Neural cell (in vitro differentiated cells): Measurements from ENCODE around the gene HDLBP.

Source experiments
- EZH2 ChIP-seq: fragments of 200-600, 300-800 bp; shearing (Covaris generic), sonication (generic); IDR thresholded peaks from 2 replicates; pipeline ENCODE4 v1.6.1; 2014; ENCODE audit warnings: antibody characterized with exemption, low read length, borderline replicate concordance, mild to moderate bottlenecking; ENCODE audit not compliant: insufficient read depth, poor library complexity, severe bottlenecking
- MXI1 ChIP-seq: fragments of 450-650 bp; conservative IDR thresholded peaks from 2 replicates; pipeline ENCODE4 v1.6.1; 2014; ENCODE audit warnings: antibody characterized with exemption, mild to moderate bottlenecking; ENCODE audit not compliant: poor library complexity, severe bottlenecking
- POLR2AphosphoS5 ChIP-seq: IDR thresholded peaks from 2 replicates; pipeline ENCODE4 v1.6.1; 2012
- RAD21 ChIP-seq: fragments of 450-650 bp; conservative IDR thresholded peaks from 2 replicates; pipeline ENCODE4 v1.6.1; 2014; ENCODE audit warnings: antibody characterized with exemption, mild to moderate bottlenecking, moderate library complexity
- REST ChIP-seq: IDR thresholded peaks from 2 replicates; pipeline ENCODE4 v1.6.1; 2012; ENCODE audit warnings: borderline replicate concordance
- TF ChIP-seq, protein P1 (sequence below): fragments of 450-650 bp; IDR thresholded peaks from 2 replicates; pipeline ENCODE4 v1.5.1; 2014; ENCODE audit warnings: antibody characterized with exemption, mild to moderate bottlenecking, moderate library complexity; ENCODE audit not compliant: poor library complexity, severe bottlenecking

DNA sequence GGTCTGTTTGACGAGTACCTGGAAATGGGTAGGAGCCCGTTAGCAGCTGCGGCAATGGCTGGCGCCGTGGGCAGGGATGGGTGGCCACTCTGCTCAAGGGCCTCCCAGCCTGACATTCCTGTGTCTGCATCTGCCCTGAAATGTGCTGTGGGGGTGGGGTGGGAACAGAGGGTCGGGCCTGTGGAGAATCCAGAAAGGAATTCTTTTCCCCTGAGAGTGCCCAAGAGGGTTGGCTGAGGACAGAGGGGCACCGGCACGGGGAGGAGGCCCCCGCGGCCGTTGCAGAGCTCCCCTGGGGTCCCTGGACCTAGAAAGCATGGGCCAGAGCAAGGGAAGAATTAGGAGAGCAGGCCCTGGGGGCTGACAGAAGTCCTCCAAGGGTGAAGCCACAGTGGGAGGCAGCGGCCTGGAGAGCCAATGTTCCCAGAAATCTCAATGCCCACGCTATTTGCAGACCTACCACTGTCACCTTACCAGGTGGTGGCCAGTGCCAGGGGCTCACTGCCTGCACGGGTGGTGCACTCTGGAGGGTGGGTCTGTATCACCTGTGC lies 99.2 kb downstream of the HDLBP start:
- TF ChIP-seq, protein P1, sequence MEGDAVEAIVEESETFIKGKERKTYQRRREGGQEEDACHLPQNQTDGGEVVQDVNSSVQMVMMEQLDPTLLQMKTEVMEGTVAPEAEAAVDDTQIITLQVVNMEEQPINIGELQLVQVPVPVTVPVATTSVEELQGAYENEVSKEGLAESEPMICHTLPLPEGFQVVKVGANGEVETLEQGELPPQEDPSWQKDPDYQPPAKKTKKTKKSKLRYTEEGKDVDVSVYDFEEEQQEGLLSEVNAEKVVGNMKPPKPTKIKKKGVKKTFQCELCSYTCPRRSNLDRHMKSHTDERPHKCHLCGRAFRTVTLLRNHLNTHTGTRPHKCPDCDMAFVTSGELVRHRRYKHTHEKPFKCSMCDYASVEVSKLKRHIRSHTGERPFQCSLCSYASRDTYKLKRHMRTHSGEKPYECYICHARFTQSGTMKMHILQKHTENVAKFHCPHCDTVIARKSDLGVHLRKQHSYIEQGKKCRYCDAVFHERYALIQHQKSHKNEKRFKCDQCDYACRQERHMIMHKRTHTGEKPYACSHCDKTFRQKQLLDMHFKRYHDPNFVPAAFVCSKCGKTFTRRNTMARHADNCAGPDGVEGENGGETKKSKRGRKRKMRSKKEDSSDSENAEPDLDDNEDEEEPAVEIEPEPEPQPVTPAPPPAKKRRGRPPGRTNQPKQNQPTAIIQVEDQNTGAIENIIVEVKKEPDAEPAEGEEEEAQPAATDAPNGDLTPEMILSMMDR, result no peak
- TF ChIP-seq EZH2 (no peak), POLR2AphosphoS5 (no peak), RAD21 (no peak), REST (no peak), MXI1 (no peak)
